NCI-H146 treated with DMSO at 0.1 percent for 48 hours (cell line): Measurements from ENCODE around the gene PCP4L1.
A peak's percentile ranks its signal among the peaks of the same experiment; 100 is the strongest.
"Not testable (repeated sequence)": the region's sequence is repeated elsewhere in the genome, so short reads cannot be mapped to it uniquely, and the experiment has no call there.

ENCODE experiments used
- DNase-seq: peaks from one replicate; lab custom pipeline; 2025; ENCODE audit not compliant: unreplicated experiment; lab: John Stamatoyannopoulos, UW

The PCP4L1 gene

GRCh38 chr1:161227196-161227871 lies 31.2 kb upstream of the PCP4L1 start:
- DNase-seq: peak; percentile 52

- DNase-seq: no peak
These were observed 30.5 kb upstream of the PCP4L1 start for GRCh38 chr1:161228032-161228431.

GRCh38 chr1:161229896-161230295 lies 28.6 kb upstream of the PCP4L1 start:
- DNase-seq: no peak

GRCh38 chr1:161230762-161231161 lies 27.8 kb upstream of the PCP4L1 start:
- no peak for DNase-seq

- DNase-seq: no peak
These were observed 25.4 kb upstream of the PCP4L1 start for GRCh38 chr1:161233102-161233501.

GRCh38 chr1:161235957-161236775 lies 22.4 kb upstream of the PCP4L1 start:
- DNase-seq: no peak

GRCh38 chr1:161238039-161238473 lies 20.5 kb upstream of the PCP4L1 start, which contains the start of gene NR1I3:
NR1I3 (minus strand) TSS chr1:161238203; CDS start chr1:161236565, 1,638 bp downstream.
- DNase-seq: no peak

- no peak for DNase-seq
These were observed 16.9 kb upstream of the PCP4L1 start for GRCh38 chr1:161241682-161242081.

GRCh38 chr1:161242313-161242712 lies 16.2 kb upstream of the PCP4L1 start:
- DNase-seq: no peak

- no peak for DNase-seq
These were observed 13.7 kb upstream of the PCP4L1 start for GRCh38 chr1:161244888-161245287.

GRCh38 chr1:161250100-161250499 lies 8.4 kb upstream of the PCP4L1 start:
- DNase-seq: not testable (repeated sequence)

GRCh38 chr1:161250829-161251228 lies 7.7 kb upstream of the PCP4L1 start:
- no peak for DNase-seq

- DNase-seq: no peak
These were observed 7.0 kb upstream of the PCP4L1 start for GRCh38 chr1:161251579-161251978.

GRCh38 chr1:161255302-161255701 lies 3.2 kb upstream of the PCP4L1 start:
- DNase-seq: not testable (repeated sequence)

GRCh38 chr1:161255955-161256520 lies 2.5 kb upstream of the PCP4L1 start:
- not testable (repeated sequence) for DNase-seq

GRCh38 chr1:161257109-161257508 lies 1.4 kb upstream of the PCP4L1 start:
- not testable (repeated sequence) for DNase-seq

- no peak for DNase-seq
These were observed 779 bp downstream of the PCP4L1 start for GRCh38 chr1:161259345-161259702.

- no peak for DNase-seq
These were observed 1.2 kb downstream of the PCP4L1 start for GRCh38 chr1:161259765-161260164.

- no peak for DNase-seq
These were observed 2.1 kb downstream of the PCP4L1 start for GRCh38 chr1:161260376-161261260.

GRCh38 chr1:161261261-161262235 lies 3.0 kb downstream of the PCP4L1 start:
- no peak for DNase-seq
